Hematopoietic multipotent progenitor cell treated with erythropoietin and hydrocortisone succinate and interleukin-3 and kit ligand, for 6 days (in vitro differentiated cells): ENCODE measurements around the gene NPAS1.
A peak's percentile ranks its signal among the peaks of the same experiment; 100 is the strongest.
"Not testable (repeated sequence)": the region's sequence is repeated elsewhere in the genome, so short reads cannot be mapped to it uniquely, and the experiment has no call there.

Source experiments
- DNase-seq: peaks from one replicate; pipeline ENCODE4 v3.0.0-alpha.2; 2015

The NPAS1 gene

DNA sequence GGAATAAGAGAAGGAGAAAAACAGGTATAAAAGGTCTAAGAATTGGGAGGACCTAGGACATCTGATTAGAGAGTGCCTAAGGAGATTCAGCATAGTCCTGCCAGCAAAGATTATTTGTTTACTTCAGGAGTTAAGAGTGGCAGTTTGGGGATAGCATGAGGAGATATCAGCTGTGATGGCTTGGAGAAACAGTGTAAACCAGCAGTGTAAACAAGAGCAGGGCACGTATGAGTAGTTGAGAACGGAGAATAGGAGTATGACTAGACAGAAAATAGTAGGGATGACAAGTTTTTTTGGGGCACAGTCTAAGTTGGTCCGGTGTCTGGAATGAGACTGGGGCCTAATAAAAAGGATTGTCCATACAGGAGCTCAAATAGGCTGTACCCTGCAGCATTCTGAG, 30.9 kb downstream of the NPAS1 start:
- not testable (repeated sequence) for DNase-seq

DNA sequence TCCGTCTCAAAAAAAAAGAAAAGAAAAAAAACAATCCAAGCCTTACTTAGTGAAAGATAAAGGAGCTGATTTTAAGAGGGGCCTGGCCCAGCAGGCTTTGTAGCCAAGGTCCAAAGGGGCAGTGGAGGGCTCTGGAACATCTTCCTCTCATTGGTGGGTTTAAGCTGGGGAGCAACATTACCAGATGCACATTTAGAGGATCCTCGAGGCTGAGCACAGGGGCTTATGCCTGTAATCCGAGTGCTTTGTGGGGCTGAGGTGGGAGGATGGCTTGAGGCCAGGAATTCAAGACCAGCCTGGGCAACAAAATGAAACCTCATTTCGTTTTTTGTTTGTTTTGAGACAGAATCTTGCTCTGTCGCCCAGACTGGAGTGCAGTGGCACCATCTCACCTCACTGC, 36.8 kb downstream of the NPAS1 start:
- no peak for DNase-seq

DNA sequence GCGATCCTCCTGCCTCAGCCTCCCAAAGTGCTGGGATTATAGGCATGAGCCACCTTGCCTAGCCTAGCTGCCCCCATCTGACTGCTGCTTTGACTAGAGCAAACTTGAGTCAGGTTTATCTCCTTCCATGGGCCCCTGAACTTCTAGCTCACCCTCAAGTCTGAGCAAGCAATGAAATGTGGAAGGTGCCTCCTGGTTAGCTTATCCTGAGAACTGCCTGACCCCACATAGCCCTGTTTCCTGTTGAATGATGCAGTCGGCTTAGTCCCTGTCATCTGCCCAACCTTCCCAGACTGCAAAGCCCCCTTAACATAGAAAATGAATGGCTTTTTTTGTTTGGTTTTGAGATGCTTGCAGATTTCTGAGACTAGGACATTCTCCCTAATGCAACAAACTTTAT, 37.7 kb downstream of the NPAS1 start:
- DNase-seq, result no peak

DNA sequence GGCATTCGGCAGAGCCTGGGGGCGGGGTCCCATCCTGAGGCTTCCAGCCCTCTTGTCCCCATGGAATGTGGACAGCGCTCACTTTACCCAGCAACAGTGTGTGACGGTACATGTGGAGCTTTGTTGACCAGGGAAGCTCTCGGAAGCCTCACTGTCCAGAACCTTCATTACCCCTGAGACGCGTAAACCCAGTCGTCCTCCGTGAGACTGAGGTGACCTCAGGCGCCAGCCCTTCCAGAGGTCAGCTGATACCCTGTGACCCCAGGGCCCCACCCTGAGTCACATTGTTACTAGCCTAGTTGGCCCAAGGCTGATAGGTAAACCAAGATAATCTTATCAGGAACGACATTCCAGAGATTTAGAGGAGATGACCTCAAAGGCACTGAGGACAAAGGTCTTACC, 39.0 kb downstream of the NPAS1 start:
- DNase-seq, result no peak

DNA sequence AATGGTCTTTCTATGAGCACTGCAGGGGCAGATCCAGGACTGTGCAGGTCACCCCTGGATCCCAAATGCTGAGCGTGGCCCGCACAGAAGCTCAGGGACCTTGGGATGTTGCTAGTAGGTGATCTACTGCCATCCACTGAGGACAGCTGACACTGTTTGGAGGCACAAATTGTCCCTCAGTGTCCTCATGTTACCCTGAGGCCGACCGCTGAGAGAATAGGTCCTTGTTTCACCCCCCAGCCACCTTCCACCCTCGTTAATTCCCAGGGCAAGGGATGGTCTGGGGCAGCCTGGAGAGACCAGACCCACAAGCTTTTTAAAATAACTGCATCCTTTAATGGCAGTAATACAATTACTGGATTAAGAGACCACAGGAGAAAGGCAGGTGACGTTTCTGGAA, 44.2 kb downstream of the NPAS1 start:
- no peak for DNase-seq

DNA sequence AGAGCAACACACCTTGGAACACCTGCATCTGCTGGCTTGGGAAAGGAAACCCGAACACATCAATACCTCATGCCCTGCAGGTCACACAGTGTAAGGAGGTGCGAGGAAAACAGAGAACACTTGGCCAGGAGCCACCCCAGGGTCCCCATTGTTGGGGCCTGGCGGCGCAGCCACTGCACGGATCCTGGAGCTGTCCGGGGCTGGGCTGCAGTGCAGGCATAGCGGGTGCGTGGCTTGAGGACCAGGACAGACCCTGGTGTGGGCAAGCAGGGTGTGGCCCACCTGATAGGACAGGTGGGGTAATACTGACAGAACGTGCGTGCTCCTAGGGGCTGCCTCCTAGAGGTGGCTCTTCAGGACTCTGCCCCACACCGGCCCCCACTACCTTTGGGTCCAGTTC, 45.6 kb downstream of the NPAS1 start:
- DNase-seq, result no peak

DNA sequence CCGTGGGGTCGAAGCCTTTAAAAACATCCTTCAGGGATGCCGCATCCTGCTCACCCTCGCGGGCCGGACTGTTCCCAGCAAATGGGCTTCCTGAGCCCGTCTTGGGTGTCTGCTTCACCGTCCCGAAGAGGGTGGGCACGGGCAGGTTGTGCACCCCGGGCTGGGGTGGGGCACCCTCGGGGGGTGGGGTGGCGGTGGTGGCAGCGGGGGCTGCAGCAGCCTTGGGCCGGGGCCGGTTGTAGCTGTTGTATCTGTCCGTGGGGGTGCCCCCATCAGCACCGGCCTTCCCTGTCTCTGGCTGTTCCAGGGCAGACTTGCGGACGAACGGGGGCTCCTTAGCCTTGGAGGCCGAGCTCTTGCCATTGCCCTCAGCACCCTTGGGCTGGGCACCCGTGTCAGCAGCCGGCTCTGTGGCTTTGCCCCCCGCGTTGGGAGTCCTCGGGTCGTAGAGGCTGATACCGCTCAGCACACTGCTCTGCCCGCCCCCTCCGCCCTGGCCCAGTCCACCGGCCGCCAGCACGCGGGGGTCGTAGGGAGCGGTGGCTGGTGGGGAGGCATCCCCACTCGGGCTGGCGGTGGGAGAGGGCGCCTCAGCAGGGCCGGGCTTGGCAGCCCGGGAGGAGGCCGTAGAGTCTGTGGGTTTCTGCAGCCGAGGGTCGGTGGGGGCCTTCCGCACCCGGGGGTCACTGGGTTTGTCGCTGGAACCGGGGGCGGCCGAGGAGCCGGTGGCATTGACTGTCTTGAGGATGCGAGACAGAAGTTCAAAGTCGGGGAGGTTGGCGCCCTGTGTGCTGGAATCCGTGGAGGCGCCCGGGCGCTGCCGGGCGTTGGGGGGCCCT, 47.0 kb downstream of the NPAS1 start:
- DNase-seq, result no peak

DNA sequence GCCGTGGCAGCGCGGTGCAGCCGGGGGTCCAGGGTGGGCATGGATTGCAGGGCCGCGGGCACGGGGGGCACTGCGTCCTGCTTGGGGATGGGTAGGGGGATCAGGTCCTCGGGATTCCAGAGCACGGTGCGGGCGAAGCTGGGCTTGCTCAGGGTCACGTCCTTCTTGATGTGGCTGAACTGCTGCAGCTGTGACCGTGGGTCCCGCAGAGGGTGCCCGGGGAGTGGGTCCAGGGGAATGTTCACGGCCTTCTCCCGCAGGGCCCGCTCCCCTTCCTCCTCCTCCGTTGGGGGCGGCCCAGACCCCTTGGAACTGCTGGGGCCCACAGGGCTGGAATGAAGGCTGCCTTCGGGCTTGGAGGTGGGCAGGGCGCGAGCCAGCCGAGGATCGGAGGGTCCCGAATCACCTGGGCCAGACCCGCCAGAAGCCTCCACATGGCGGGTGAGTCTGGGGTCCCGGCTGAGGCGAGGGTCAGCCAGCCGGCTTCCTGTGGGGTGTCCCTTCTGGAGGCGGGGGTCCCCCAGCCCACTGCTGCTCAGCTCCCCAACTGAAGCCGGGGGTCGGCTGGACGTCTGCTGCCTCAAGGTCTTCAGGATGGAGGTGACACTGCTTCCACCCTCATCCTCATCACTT, 47.7 kb downstream of the NPAS1 start:
- no peak for DNase-seq

DNA sequence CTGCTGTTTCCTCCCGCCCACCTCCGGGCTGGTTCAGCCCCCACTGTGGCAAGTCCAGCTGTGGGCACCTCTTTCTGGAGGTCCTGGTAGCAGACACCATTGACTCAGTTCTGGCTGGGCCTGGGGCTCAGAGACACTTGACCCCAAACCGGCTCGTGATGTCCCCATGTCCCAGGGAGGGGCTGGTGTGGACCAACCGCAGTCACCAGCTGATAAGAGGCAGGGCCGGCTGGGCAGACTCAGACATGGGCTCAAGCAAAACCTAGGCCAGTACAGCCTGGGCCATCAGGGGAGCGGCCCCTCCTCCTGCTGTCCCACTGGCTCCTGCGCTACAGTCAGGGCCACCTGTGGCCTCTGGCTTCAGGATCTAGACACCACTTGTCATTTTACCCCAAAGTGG, 48.6 kb downstream of the NPAS1 start:
- DNase-seq, result no peak

DNA sequence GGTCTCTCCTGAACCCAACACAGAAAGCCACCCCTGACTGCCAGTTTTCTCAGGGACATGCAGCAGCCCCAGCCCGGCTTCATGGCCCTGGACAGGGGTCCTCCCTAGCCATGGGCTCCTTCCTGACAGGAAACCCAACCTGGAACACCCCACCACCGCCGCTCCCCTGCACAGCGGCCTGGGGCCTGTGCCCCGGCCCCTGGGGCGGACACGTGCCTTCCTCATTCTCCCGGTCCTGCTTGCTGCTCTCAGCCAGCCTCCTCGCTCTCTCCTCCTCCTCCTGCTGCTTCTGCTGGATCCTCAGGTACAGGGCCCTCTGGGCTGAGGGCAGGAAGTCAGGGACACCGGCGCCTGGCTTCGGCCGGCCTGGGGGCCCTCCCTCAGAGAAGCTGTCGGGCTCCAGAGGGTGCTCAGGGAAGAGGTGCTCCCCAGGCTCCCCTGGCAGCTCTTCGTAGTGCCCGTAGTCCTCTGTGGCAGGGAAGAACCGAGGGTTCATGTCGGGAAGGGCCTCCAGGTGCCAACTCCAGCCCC, 49.3 kb downstream of the NPAS1 start:
- DNase-seq, result no peak

DNA sequence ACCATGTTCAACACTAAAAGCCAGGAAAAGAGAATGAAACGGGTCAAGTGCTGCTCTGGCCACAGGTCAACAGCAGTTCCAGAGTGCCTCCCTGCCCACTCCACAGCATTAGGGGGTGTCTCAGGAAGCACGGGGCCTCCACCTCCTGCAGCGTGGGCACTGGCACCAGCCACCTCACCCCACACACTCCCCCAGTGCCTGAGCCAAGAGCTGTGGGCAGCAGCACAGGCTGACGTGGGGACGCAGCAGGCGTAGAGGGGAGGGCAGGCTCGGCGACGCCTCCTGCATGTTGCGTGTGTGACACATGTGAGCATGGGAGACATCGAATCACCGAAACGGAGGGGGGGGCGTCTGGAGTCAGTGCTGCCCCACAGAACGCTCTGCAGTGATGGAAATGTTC, 50.2 kb downstream of the NPAS1 start:
- no peak for DNase-seq

DNA sequence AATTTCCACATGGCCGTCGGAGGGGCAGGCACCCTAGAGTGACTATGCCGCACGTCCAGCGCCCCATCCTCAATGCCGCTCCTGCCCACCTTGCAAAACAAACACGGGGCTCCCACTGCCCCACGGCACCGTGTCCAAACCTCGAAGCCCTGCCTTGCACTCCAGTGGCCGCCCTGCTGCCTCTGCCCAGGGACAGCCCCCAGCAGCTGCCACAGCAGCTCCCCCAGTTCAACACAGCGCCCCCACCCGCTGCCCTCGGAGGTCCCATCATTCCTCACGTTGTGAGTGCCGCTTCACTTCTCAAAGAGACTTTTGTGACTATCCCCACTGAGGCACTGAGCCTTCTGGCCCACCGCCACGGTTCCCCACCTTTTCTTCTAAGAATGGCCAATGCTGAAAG, 51.1 kb downstream of the NPAS1 start:
- DNase-seq, result no peak

DNA sequence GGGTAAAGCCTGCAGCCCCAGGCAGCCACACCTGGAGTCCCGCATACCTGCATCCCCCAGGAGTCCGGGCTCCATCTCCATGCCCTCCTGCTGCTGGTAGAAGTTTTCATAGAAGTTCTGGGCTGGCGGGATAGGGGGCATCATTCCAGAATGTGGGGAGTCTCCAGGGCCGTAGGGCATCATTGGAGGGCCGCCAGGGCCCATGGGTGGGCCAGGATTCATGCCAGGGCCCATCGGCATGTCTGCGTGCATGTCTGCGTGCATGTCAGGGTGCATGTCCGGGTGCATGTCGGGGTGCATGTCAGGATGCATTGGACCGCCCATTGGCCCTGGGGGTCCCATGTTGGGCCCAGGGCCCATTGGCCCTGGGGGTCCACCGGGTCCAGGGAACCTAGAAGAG, 52.1 kb downstream of the NPAS1 start:
- no peak for DNase-seq

DNA sequence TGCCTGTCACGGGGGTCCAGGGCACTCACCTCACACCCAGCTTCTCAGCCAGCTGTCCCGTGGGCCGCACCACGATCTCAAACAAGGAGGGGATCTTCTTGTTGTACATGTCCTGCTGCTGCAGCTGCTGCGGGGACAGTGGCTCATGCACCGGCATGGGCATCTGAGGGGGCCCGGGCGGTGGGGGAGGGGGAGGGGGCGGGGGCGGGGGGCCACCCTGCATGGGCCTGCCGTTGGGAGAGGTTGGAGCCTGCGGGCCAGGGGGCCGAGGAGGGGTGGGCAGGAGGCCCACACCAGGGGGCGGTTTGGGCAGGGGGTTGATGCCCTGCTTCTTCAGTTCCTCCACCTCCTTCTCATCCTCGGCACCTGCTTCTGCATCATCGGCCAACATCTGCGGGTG, 52.7 kb downstream of the NPAS1 start:
- no peak for DNase-seq

DNA sequence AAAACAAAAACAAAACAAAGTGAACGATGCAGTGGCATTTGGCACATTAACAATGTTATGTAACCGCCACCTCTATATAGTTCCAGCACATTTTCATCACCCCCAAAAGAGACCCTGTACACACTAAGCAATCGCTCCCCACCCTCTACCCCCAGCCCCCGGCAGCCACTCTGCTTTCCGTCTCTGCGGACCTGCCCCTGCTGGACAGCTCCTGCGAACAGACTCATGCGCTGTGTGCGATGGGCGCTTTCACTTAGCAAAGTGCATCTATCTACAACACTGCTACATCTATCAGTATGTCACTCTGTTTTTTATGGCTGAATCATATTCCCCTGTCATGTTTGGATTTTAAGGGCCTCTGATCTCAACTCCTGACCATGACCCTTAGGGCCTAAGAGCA, 53.9 kb downstream of the NPAS1 start:
- no peak for DNase-seq

DNA sequence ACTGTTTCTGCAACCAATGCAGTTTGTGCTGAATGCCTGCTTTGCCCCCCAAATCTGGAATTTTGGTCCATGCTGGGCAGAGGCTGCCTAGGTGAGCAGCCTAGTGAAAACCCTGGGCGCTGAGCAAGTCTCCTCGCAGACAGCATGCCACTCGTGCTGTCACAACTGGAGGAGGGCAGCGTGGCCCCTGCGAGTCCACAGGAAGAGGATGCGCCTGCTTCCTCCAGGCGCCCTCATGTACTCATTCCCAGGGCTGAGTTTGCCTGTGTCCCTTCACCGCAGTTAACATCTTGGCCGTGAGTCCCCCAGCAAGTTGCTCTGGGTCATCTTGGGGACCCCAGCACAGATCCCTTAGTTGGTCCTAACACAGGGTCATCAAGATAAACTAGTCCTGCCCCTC, 55.0 kb downstream of the NPAS1 start:
- DNase-seq, result peak; percentile 19

DNA sequence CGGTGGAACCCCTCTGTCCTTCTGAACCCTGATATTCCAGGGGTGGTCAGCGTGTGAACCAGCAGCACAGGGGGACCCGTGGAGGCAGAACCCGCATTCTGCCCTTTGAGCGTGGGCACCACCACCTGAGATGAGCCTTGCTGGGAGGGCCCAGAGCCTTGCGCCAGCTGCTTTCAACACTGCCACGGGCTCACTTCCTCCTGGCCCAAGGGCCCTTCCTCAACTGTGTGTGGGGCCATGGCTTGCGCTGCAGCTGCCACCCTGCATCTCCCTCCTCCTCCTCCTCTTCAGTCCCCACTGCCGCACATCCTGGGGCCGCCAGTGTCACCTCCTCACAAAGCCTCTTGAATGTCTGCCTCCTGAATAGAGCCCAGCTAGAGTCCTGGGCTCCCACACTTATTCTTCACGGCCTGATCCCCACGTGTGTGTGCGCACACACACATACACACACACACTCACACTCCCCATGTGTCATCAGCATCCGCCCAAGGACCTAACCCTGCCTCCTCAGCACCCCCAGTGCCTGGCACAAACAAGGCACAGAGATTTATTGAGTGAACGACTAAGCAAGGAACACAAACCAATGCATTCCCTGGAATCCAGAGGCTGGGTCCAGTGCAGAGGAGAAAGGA, 55.7 kb downstream of the NPAS1 start:
- peak; percentile 49 for DNase-seq

DNA sequence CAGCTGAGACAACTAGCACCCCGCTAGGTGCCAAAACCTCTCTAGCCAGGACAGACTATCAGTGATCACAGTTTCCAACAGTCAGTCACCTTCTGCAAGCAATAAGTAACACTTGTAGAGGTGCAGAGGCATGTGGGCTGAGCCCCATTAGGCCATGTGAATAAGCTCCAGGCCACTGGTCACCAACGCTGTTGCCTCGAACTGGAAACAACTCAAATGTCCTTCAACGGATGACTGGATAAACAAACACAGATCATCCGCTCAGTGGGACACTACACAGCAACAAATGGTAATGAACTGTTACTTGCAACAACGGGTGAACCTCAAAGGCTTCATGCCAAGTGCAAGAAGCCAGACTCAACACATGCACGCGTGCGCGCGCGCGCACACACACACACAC, 56.3 kb downstream of the NPAS1 start:
- no peak for DNase-seq

DNA sequence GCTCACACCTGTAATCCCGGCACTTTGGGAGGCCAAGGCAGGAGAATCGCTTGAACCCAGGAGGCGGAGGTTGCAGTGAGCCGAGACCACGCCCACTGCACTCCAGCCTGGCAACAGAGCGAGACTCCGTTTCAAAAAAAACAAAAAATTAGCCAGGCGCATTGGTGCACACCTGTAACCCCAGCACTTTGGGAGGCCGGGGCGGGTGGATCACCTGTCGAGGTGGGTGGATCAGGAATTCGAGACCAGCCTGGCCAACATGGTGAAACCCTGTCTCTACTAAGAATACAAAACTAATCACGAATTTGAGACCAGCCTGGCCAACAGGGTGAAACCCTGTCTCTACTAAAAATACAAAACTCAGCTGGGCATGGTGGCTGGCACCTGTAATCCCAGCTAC, 58.7 kb downstream of the NPAS1 start:
- not testable (repeated sequence) for DNase-seq

DNA sequence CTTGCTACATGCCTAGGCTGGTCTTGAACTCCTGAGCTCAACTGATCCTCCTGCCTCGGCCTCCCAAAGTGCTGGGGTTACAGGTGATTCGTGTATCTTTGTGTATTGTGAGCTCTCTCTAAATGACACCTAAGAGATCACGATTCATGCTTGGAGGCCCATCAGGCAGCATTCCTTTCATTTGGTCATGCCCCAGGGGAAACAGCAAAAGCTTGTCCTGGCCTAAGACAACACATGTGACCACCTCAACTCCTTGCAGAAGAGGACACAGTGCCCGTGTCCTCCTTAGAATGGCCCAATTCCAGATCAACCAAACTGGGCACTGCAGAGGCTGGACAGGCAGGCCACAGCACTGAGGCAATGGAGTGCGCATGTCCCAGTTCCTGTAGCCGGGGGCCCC, 61.5 kb downstream of the NPAS1 start:
- no peak for DNase-seq

DNA sequence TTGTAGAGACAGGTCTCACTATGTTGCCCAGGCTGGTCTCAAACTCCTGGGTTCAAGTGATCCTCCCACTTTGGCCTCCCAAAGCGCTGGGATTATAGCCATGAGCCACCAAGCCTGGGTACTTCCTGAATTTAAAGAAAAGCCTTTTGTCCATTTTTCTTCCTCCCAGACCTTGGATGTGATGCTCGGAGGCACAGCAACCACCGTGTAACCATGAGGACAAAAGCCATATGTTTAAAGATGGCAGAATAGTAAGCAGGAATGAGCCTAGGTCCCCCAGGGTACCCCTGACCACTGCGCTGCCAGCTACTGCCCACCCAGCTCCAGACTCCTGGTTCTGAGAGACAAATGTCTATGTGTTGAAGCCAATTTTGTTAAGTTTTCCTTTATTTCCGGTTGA, 62.9 kb downstream of the NPAS1 start:
- no peak for DNase-seq

DNA sequence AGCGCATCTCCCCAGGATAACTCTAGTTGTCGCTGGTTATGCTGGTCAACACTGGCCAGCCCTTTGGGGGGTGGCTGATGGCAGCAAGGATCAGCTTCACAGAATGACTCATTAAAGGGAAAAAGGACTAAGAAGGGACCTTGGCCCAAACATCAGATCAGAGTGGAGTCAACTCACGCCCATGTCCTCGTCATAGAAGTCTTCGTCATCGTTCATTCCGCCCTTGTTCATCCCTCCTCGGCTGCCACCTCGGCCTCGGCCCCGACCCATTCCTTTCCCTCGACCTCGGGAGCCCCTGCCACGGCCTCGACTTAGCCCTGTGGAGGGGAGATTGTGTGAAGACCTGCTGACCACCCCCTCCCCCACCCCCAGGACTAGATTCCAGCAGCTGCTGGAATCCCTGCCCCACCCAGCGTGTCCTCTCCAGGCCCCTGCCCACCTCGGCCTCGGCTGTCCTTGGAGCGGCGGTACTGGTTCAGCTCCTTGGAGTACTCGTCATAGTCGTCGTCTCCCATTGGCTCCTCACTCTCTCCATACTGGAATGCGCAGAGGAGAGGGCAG, 65.3 kb downstream of the NPAS1 start:
- no peak for DNase-seq

DNA sequence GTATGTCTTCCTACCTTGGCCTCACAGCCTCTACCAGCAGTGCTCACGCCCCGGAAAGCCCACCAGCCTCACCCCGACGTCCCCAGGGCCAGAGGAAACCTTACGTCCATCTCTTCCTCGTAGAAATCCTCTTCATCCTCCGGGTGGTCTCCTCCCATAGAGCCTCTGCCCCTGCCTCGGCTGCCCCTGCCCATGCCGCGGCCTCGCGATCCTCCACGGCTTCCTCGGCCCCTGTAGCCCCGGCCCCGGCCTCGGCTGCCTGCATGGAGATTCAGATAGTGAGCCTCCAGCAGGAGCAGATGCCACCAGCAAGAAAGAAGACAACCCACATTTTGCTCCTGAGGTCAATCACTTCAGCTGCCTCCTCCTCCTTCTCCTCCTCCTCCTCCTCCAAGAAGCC, 66.6 kb downstream of the NPAS1 start:
- DNase-seq, result no peak
